Prostate gland (tissue), 2 donors: Measurements from ENCODE around the gene OR13C4. TPM values are rescaled to one million over a fixed set of nuclear protein-coding genes. Genes with fewer than 3 reads are reported as not detected.

Experiments used
- DNase-seq: peaks from one replicate; pipeline ENCODE4 v3.0.0-alpha.2; 2019; ENCODE audit warnings: low spot score
- H3K27ac ChIP-seq, 2 donors: fragments of 200-600 bp; sonication (generic); 2 replicates each; pipeline ENCODE4 v1.5.1; 2017 to 2019
- H3K27me3 ChIP-seq: fragments of 200-600 bp; sonication (generic); replicated peaks from 2 replicates; pipeline ENCODE4 v1.5.1; 2019; ENCODE audit not compliant: insufficient read depth
- H3K36me3 ChIP-seq, 2 donors: fragments of 200-600 bp; sonication (generic); 1 replicate in 1 of 2; 2 replicates in 1 of 2; pipeline versions ENCODE4 v1.5.1 to v1.8.1; 2017 to 2019
- H3K4me1 ChIP-seq: fragments of 200-600 bp; sonication (generic); replicated peaks from 2 replicates; pipeline ENCODE4 v1.5.1; 2019
- H3K4me3 ChIP-seq, 2 donors: fragments of 200-600 bp; sonication (generic); 2 replicates each; pipeline ENCODE4 v1.5.1; 2017 to 2019
- H3K9me3 ChIP-seq: fragments of 200-600 bp; sonication (generic); 2 replicates; pipeline ENCODE4 v1.5.1; 2017
- CTCF ChIP-seq, 4 experiments: fragments of 200-600 bp in 2 of 4; fragments of 450-650 bp in 2 of 4; sonication (generic) in 2 of 4; IDR thresholded peaks; 1 replicate in 3 of 4; 2 replicates in 1 of 4; pipeline ENCODE4 v1.5.1; 2016 to 2019; ENCODE audit warnings: antibody characterized with exemption in 4 of 4, mild to moderate bottlenecking in 2 of 4, moderate library complexity in 2 of 4
- POLR2A ChIP-seq: fragments of 450-650 bp; IDR thresholded peaks from one replicate; pipeline ENCODE4 v1.6.1; 2016; ENCODE audit warnings: antibody characterized with exemption, mild to moderate bottlenecking
- POLR2AphosphoS5 ChIP-seq: sonication (generic); formaldehyde crosslinking; IDR thresholded peaks from one replicate; pipeline ENCODE4 v1.6.1; 2017; ENCODE audit warnings: antibody characterized with exemption
- WGBS: methylation state at CpG from one replicate; pipeline ENCODE4 v1.1.5; 2018; 5-methylcytosine and 5-hydroxymethylcytosine counted together
- intact Hi-C: fragments of 100-400 bp; cut with DNase I; formaldehyde crosslinking; loops from one replicate; pipeline ENCODE4 v1.14.2; 2022
- total RNA-seq, 2 donors: library from RNA; depleted of rRNA; stranded (reverse); fragments of >200 nt; gene quantifications; one replicate each; pipeline ENCODE4 v1.1.0, GENCODE V29; 2016

The OR13C4 gene
- not detected for total RNA-seq

- H3K27ac ChIP-seq, result no peak within 1 kb of the TSS
- DNase-seq, result no peak
- no peaks in the 10 kb centered on the region for H3K36me3 ChIP-seq
- no peaks in the 10 kb centered on the region for H3K27me3 ChIP-seq
- no peak within 1 kb of the TSS for H3K4me3 ChIP-seq
- no peak for TF ChIP-seq POLR2A
- no peak for TF ChIP-seq CTCF (IDR thresholded peaks at IDR 0.05)
- no peak for TF ChIP-seq POLR2AphosphoS5
- intact Hi-C loops, result no loop called here
- no peaks in the 10 kb centered on the region for H3K4me1 ChIP-seq
- no peaks in the 10 kb centered on the region for H3K9me3 ChIP-seq
These were observed at the start of gene OR13C4 for GRCh38 chr9:104527109-104527508. OR13C4 (minus strand) TSS chr9:104527209; CDS start chr9:104527209, 0 bp downstream.

- DNase-seq, result no peak
- Histone ChIP-seq H3K9me3 (no peaks in the 10 kb centered on the region), H3K36me3 (no peaks in the 10 kb centered on the region), H3K4me3 (no peak overlapping the region), H3K4me1 (no peaks in the 10 kb centered on the region), H3K27ac (no peak overlapping the region), H3K27me3 (no peaks in the 10 kb centered on the region)
- intact Hi-C loops, result no loop called here
- TF ChIP-seq POLR2A, result no peak
- TF ChIP-seq POLR2AphosphoS5, result no peak
- no peak for TF ChIP-seq CTCF (IDR thresholded peaks at IDR 0.05)
- 77% methylated on average over 2 of the region's 2 CpGs for WGBS
These were observed 48.4 kb upstream of the OR13C4 start for GRCh38 chr9:104575456-104575855.

GRCh38 chr9:104572612-104573011 is 45.6 kb upstream of the OR13C4 start:
- no peaks in the 10 kb centered on the region for H3K4me1 ChIP-seq
- intact Hi-C loops, result no loop called here
- no peak for DNase-seq
- no peaks in the 10 kb centered on the region for H3K9me3 ChIP-seq
- H3K36me3 ChIP-seq, result no peaks in the 10 kb centered on the region
- 54% methylated on average over 1 of the region's 1 CpG for WGBS
- H3K27ac ChIP-seq, result no peak overlapping the region
- no peaks in the 10 kb centered on the region for H3K27me3 ChIP-seq
- no peak overlapping the region for H3K4me3 ChIP-seq
- TF ChIP-seq POLR2A (no peak), CTCF (IDR thresholded peaks at IDR 0.05) (no peak), POLR2AphosphoS5 (no peak)

- Histone ChIP-seq H3K36me3 (no peaks in the 10 kb centered on the region), H3K27ac (no peak within 1 kb of the TSS), H3K27me3 (no peaks in the 10 kb centered on the region), H3K9me3 (no peaks in the 10 kb centered on the region), H3K4me1 (no peaks in the 10 kb centered on the region), H3K4me3 (no peak within 1 kb of the TSS)
- TF ChIP-seq POLR2AphosphoS5 (no peak), CTCF (IDR thresholded peaks at IDR 0.05) (no peak), POLR2A (no peak)
- WGBS, result 94% methylated on average over 4 of the region's 4 CpGs
- DNase-seq, result no peak
- intact Hi-C loops, result no loop called here
These were observed 41.9 kb upstream of the OR13C4 start, which contains the start of gene OR13C8 for GRCh38 chr9:104568868-104569267. OR13C8 (plus strand) TSS chr9:104569168; CDS start chr9:104569168, 0 bp downstream.

GRCh38 chr9:104564358-104564757 is 37.3 kb upstream of the OR13C4 start:
- no peak for DNase-seq
- 49% methylated on average over 1 of the region's 1 CpG for WGBS
- no peak for TF ChIP-seq CTCF (IDR thresholded peaks at IDR 0.05)

More at GRCh38 chr9:104564358-104564757, 37.3 kb upstream of the OR13C4 start:
- no peaks in the 10 kb centered on the region for H3K27me3 ChIP-seq
- H3K9me3 ChIP-seq, result no peaks in the 10 kb centered on the region
- H3K4me3 ChIP-seq, result no peak overlapping the region
- intact Hi-C loops, result no loop called here
- H3K4me1 ChIP-seq, result no peaks in the 10 kb centered on the region
- no peaks in the 10 kb centered on the region for H3K36me3 ChIP-seq
- no peak overlapping the region for H3K27ac ChIP-seq
